ENCODE measurements around the gene SH2D3C. TPM values are rescaled to one million over a fixed set of nuclear protein-coding genes. Genes with fewer than 3 reads are reported as not detected.

SH2D3C gene
- total and polyA plus RNA-seq, 9 of the 15 experiments (the other 6 are each of a cell fraction or from before 2014, with no cell fraction given), result 0.03 to 1.2 (median 0.22) TPM; not detected in 1

DNA sequence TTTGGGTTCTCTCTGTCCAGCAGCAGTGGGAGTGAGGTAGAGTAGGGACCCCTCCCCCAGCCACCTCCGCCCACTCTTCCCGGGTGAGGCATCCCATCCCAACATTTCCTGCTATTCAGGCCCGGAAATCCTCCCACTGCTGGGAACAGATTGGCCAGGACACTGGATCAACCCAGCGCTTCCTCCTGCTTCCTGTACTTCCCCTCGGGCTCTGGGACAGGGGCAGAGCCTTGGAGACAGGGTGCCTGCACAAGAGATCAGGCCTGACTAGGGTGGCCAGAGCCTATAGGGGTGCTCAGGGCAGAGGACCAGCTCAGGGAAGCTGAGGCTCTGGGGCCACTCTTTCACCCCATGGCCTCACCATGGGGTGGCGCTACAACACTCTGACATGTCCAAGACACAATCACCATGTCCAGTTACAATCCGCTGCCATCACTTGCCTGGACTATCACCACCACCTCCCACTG lies 14.5 kb downstream of the SH2D3C start (continued):
- TF ChIP-seq CTCF (IDR thresholded peaks at IDR 0.05 in 2 of 3, conservative IDR thresholded peaks at IDR 0.05 in 1 of 3; ENCODE audit: insufficient read depth in 2 of 3, low read depth in 1 of 3, low read length in 3 of 3) (peak; percentile 78 to 85 (median 84)), NCOA4 (IDR thresholded peaks at IDR 0.05; ENCODE audit: partially characterized antibody) (no peak), NBN (IDR thresholded peaks at IDR 0.05; ENCODE audit: low read depth) (no peak), E2F4 (CRISPR knock-in tag; IDR thresholded peaks at IDR 0.05; ENCODE audit: low read depth) (no peak), MEIS2 (IDR thresholded peaks at IDR 0.05; ENCODE audit: partially characterized antibody) (peak; percentile 22), MIER1 (IDR thresholded peaks at IDR 0.05; ENCODE audit: low read depth) (no peak), RAD21 (CRISPR knock-in tag; conservative IDR thresholded peaks at IDR 0.05 in 1 of 2, IDR thresholded peaks at IDR 0.05 in 1 of 2) (peak; percentile 58 to 91), CC2D1A (IDR thresholded peaks at IDR 0.05) (peak; percentile 69; the same call in 1 of the 2 replicates), STAG1 (CRISPR knock-in tag; IDR thresholded peaks at IDR 0.05; ENCODE audit: borderline replicate concordance) (peak; percentile 45; the same call in 1 of the 2 replicates), YY1 (IDR thresholded peaks at IDR 0.05; ENCODE audit: borderline replicate concordance in 1 of 3, control insufficient read depth in 1 of 3, extremely low read depth in 1 of 3, insufficient read depth in 3 of 3, insufficient read length in 1 of 3, insufficient replicate concordance in 2 of 3, low read depth in 1 of 3, low read length in 2 of 3) (peak in 1 of 3 experiments; percentile 38), ZNF699 (CRISPR knock-in tag; IDR thresholded peaks at IDR 0.05; ENCODE audit: insufficient replicate concordance) (no peak), REST (IDR thresholded peaks at IDR 0.05; ENCODE audit: borderline replicate concordance) (peak; percentile 92), REST (CRISPR knock-in tag; IDR thresholded peaks at IDR 0.05; ENCODE audit: low read depth) (no peak)
- TF ChIP-seq, protein P1, sequence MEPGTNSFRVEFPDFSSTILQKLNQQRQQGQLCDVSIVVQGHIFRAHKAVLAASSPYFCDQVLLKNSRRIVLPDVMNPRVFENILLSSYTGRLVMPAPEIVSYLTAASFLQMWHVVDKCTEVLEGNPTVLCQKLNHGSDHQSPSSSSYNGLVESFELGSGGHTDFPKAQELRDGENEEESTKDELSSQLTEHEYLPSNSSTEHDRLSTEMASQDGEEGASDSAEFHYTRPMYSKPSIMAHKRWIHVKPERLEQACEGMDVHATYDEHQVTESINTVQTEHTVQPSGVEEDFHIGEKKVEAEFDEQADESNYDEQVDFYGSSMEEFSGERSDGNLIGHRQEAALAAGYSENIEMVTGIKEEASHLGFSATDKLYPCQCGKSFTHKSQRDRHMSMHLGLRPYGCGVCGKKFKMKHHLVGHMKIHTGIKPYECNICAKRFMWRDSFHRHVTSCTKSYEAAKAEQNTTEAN (CRISPR knock-in tag; IDR thresholded peaks at IDR 0.05), result no peak

All from K562 (cell line).